Keratinocyte (primary cell): Measurements from ENCODE around the gene PSMD14.

Experiments
- CTCF ChIP-seq, 3 experiments: IDR thresholded peaks in 1 of 3; conservative IDR thresholded peaks in 1 of 3; optimal IDR thresholded peaks in 1 of 3; 2 replicates in 2 of 3; 3 replicates in 1 of 3; pipeline versions ENCODE3 to v1.5.1; 2011; ENCODE audit warnings: low read length in 3 of 3, mild to moderate bottlenecking in 3 of 3, moderate library complexity in 2 of 3, control low read depth in 1 of 3, inconsistent platforms in 1 of 3; ENCODE audit not compliant: insufficient read depth in 2 of 3; ENCODE audit errors: extremely low read depth in 1 of 3
- EZH2 ChIP-seq: IDR thresholded peaks from one replicate; pipeline ENCODE4 v1.6.1; 2012; ENCODE audit warnings: inconsistent platforms, mild to moderate bottlenecking, low read length, moderate library complexity

- TF ChIP-seq CTCF (optimal IDR thresholded peaks at IDR 0.05 in 1 of 3, IDR thresholded peaks at IDR 0.05 in 1 of 3, conservative IDR thresholded peaks at IDR 0.05 in 1 of 3; ENCODE audit: extremely low read depth in 1 of 3, insufficient read depth in 2 of 3, low read length in 3 of 3), result no peak
- TF ChIP-seq EZH2, result no peak
Measured at GRCh38 chr2:161367675-161368074, 59.5 kb downstream of the PSMD14 start.
